Muscle of leg (tissue), 11 donors: ENCODE data around the gene DICER1. TPM values are rescaled to one million over a fixed set of nuclear protein-coding genes. Genes with fewer than 3 reads are reported as not detected.

Source experiments
- DNase-seq: peaks from one replicate; pipeline ENCODE4 v3.0.0; 2013
- H3K27ac ChIP-seq: one replicate; pipeline ENCODE4 v1.5.1; 2013; ENCODE audit warnings: mild to moderate bottlenecking, low read length, control low read depth
- H3K27me3 ChIP-seq: one replicate; pipeline ENCODE4 v1.6.1; 2013; ENCODE audit warnings: low read length; ENCODE audit not compliant: control insufficient read depth, insufficient read depth
- H3K36me3 ChIP-seq: one replicate; pipeline ENCODE4 v1.6.1; 2013; ENCODE audit warnings: low read length; ENCODE audit not compliant: control insufficient read depth, insufficient read depth
- H3K4me1 ChIP-seq: one replicate; pipeline ENCODE4 v1.6.1; 2013; ENCODE audit warnings: low read length; ENCODE audit not compliant: control insufficient read depth, insufficient read depth
- H3K4me3 ChIP-seq: one replicate; pipeline ENCODE4 v1.5.1; 2013; ENCODE audit warnings: low read length, control low read depth
- H3K9me3 ChIP-seq: replicated peaks from 2 replicates; pipeline ENCODE4 v1.6.1; 2013; ENCODE audit warnings: low read depth, low read length; ENCODE audit not compliant: control insufficient read depth
- WGBS: methylation state at CpG from one replicate; pipeline ENCODE4 v1.1.5; 2013; ENCODE audit warnings: missing lambda C conversion rate; ENCODE audit not compliant: insufficient coverage; 5-methylcytosine and 5-hydroxymethylcytosine counted together
- polyA plus RNA-seq, 8 donors: library from polyadenylated mRNA; unstranded; fragments of 120-200 nt; gene quantifications; one replicate each; pipeline versions ENCODE4 v1.2.1 to v1.2.3, GENCODE V29; 2013; ENCODE audit warnings: inconsistent platforms in 1 of 8, low replicate concordance in 1 of 8; ENCODE audit not compliant: insufficient read length in 8 of 8, insufficient read depth in 1 of 8
- total RNA-seq: library from RNA; stranded (reverse); fragments of 120-200 nt; gene quantifications from one replicate; pipeline ENCODE4 v1.2.4, GENCODE V29; 2013

DICER1 gene
- total and polyA plus RNA-seq, 9 donors = 24.6 to 48.9 (median 40.8) TPM

- Histone ChIP-seq H3K36me3 (peaks cover 23% of the 10 kb centered on the region), H3K4me1 (peaks cover 2% of the 10 kb centered on the region), H3K27me3 (no peaks in the 10 kb centered on the region), H3K9me3 (no peaks in the 10 kb centered on the region), H3K27ac (no peak overlapping the region), H3K4me3 (no peak overlapping the region)
- no peak for DNase-seq
- WGBS = 93% methylated on average over 2 of the region's 4 CpGs
Observed at GRCh38 chr14:95128140-95128539, 29.2 kb downstream of the DICER1 start.

GRCh38 chr14:95127531-95127911 is 29.8 kb downstream of the DICER1 start:
- Histone ChIP-seq H3K36me3 (peaks cover 22% of the 10 kb centered on the region), H3K27ac (no peak overlapping the region), H3K9me3 (no peaks in the 10 kb centered on the region), H3K4me3 (no peak overlapping the region), H3K4me1 (peaks cover 2% of the 10 kb centered on the region), H3K27me3 (no peaks in the 10 kb centered on the region)
- no peak for DNase-seq
- 100% methylated on average over 1 of the region's 4 CpGs for WGBS

DNA sequence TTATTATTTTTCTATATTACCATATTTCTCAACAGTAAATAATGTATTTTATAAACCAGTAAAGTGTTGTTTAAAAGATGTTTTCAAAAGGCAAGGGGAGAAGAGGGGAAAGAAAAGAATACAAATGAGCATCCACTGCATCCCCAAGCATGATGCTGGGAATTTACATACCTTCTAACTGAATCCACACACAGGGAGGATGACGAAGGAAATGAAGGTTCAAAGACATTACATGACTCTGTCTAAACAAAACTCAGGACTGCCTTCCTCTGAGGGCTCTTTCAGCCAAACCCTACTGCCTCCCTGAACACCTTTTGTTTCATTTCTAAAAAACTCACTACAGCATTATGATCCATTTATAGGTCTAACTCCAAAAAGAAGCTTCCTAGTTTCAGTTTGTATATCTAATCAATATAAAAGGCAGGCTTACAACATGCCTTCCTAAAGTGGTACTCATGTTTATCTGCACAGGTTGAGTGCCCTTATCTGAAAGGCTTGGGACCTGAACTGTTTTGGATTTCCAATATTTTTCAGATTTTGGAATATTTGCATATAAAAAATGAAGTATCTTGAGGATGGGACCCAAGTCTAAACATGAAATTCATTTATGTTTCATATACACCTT is 30.3 kb downstream of the DICER1 start:
- no peaks in the 10 kb centered on the region for H3K27me3 ChIP-seq
- no peaks in the 10 kb centered on the region for H3K9me3 ChIP-seq
- 86% methylated on average over 1 of the region's 1 CpG for WGBS
- H3K4me1 ChIP-seq = peaks cover 2% of the 10 kb centered on the region
- H3K36me3 ChIP-seq = peaks cover 25% of the 10 kb centered on the region
- DNase-seq = no peak
- H3K27ac ChIP-seq = no peak overlapping the region
- no peak overlapping the region for H3K4me3 ChIP-seq

DNA sequence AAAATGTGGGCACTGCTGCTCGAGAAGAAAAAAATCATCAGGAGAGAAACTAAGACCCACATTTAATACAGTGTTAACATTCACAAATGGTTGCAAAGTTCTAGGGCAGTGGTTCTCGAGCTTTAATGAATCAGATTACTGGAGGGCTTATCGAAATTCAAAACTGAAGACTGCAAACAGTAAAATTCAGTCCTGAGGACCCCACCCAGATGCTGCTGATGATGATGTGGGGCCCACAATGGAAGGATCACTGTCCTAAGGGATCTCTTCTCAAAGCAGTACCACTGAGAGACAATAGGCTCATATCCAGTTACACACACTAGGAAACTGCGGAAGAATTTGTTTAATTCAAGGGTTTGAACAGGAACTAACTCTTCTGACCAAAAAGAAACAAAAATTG is 31.4 kb downstream of the DICER1 start:
- no peak overlapping the region for H3K27ac ChIP-seq
- peaks cover 2% of the 10 kb centered on the region for H3K4me1 ChIP-seq
- WGBS = 100% methylated on average over 1 of the region's 4 CpGs

DNA sequence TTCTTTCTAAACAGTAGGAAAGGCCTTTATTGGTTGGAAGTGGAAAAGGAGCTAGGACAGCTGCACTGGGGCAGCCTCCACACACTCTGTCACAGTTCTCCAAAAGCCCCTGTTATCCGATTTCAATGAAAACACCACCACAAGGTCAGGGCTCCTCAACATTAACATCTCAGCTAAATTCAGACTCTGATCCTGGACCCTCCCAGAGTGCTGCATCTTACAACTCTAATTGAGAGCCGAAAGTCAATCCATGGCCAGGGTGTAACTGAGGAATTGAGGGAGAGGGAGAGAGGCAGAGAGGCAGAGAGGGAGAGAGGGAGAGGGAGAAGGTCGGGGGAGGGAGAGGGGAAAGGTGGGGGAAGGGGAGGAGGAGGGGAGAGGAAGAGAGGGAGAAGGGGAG is 32.1 kb downstream of the DICER1 start:
- H3K36me3 ChIP-seq = peaks cover 22% of the 10 kb centered on the region
- no peak overlapping the region for H3K4me3 ChIP-seq
- H3K4me1 ChIP-seq = peaks cover 2% of the 10 kb centered on the region
- 17% methylated on average over 1 of the region's 3 CpGs for WGBS
- no peaks in the 10 kb centered on the region for H3K27me3 ChIP-seq
- no peaks in the 10 kb centered on the region for H3K9me3 ChIP-seq
- no peak for DNase-seq
- no peak overlapping the region for H3K27ac ChIP-seq

More for the DNA sequence above, 31.4 kb downstream of the DICER1 start:
- Histone ChIP-seq H3K9me3 (no peaks in the 10 kb centered on the region), H3K27me3 (no peaks in the 10 kb centered on the region), H3K36me3 (peaks cover 22% of the 10 kb centered on the region), H3K4me3 (no peak overlapping the region)
- DNase-seq = no peak

GRCh38 chr14:95123891-95124579 is 33.3 kb downstream of the DICER1 start:
- peaks cover 2% of the 10 kb centered on the region for H3K4me1 ChIP-seq
- no peak overlapping the region for H3K4me3 ChIP-seq
- H3K36me3 ChIP-seq = peaks cover 22% of the 10 kb centered on the region
- H3K9me3 ChIP-seq = no peaks in the 10 kb centered on the region
- no peaks in the 10 kb centered on the region for H3K27me3 ChIP-seq
- peak; percentile 63 for DNase-seq
- no peak overlapping the region for H3K27ac ChIP-seq
- 72% methylated on average over 4 of the region's 9 CpGs for whole genome bisulfite sequencing

DNA sequence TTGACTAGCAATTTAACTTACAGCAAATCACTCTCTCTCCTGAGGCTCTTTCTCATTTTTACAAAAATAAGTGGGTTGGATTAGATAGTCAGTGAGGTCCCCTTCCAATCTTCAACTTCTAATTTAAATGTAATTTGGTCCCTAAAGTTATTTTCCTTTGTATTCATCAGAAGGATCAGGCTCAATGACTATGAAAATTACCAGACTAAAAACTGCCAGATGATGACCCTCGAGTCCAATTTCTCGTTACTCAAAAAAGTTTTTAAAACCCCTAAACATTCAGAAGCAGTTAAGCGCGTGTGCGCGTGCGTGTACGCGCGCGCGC is 34.7 kb downstream of the DICER1 start:
- peaks cover 4% of the 10 kb centered on the region for H3K4me1 ChIP-seq
- H3K36me3 ChIP-seq = peaks cover 28% of the 10 kb centered on the region
- H3K27ac ChIP-seq = no peak overlapping the region
- no peak overlapping the region for H3K4me3 ChIP-seq
- H3K27me3 ChIP-seq = no peaks in the 10 kb centered on the region
- no peak for DNase-seq
- no peaks in the 10 kb centered on the region for H3K9me3 ChIP-seq
- no CpG with 5 or more reads among the region's 12 CpGs for WGBS

GRCh38 chr14:95121911-95122620 is 35.3 kb downstream of the DICER1 start:
- H3K4me3 ChIP-seq = no peak overlapping the region
- DNase-seq = no peak
- 67% methylated on average over 1 of the region's 6 CpGs for WGBS
- no peaks in the 10 kb centered on the region for H3K27me3 ChIP-seq
- no peak overlapping the region for H3K27ac ChIP-seq
- peaks cover 4% of the 10 kb centered on the region for H3K4me1 ChIP-seq
- no peaks in the 10 kb centered on the region for H3K9me3 ChIP-seq
- H3K36me3 ChIP-seq = peaks cover 28% of the 10 kb centered on the region

DNA sequence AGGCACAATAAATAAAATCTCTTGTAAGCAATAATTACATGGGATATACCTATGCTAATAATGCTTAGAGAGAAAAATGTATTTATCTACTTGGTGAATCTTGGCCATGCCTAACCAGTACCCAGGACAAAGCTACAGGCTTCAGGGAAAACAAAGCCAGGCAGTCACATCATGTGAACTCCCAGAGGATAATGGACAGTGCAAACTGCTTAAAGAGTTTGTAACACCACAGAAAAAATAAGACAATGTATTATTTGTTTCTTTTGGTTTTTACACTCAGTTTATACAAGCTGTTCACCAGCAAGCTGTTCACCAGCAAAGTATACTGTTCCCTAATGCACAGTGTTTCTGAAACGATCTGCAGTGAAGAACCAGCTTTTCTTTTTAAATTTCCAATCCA is 38.0 kb downstream of the DICER1 start:
- H3K27me3 ChIP-seq = no peaks in the 10 kb centered on the region
- no peaks in the 10 kb centered on the region for H3K9me3 ChIP-seq
- no peak overlapping the region for H3K4me3 ChIP-seq
- WGBS = no CpG with 5 or more reads among the region's 1 CpG
- no peak overlapping the region for H3K27ac ChIP-seq
- H3K36me3 ChIP-seq = peaks cover 36% of the 10 kb centered on the region
- no peak for DNase-seq
- H3K4me1 ChIP-seq = peaks cover 2% of the 10 kb centered on the region

DNA sequence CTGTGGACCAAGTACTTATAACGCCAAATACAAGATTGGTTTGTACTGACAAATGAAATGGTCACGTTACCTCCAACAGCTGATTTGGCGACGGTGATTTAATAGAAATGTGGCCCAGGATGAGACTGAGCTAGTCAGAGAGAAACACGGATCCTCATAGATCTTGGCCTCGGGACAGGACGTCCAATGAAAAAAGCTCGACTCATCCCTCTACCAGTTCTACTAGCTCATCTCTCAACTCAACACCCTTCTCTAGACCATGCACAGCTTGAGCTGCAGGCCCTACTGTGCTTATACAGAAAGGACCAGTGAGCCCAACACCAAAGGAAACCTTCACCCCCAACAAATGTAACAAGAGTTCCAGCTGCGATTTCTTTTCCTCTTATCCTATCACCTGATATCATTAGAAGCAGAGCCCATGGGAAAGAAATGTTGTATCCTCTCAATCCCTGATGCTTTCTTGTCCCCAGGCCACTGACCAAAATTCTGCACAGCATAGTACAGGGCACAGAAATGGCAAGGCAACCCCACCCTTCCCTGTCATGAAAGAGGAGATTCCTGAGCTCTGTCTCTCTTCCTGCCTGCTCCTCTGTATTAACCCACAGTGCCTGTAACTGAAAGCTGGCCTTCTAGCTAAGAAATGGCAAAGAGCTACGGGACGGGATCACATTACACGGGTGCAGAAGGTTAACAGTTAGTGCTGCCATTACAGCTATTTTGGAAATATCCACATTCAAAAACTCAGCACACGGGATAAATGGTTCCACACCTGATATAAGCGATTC is 39.2 kb downstream of the DICER1 start:
- H3K4me1 ChIP-seq = peaks cover 2% of the 10 kb centered on the region
- H3K36me3 ChIP-seq = peaks cover 32% of the 10 kb centered on the region
- no peak overlapping the region for H3K4me3 ChIP-seq
- no peaks in the 10 kb centered on the region for H3K27me3 ChIP-seq
- no peak overlapping the region for H3K27ac ChIP-seq
- DNase-seq = peak; percentile 26
- no peaks in the 10 kb centered on the region for H3K9me3 ChIP-seq
- 84% methylated on average over 5 of the region's 14 CpGs for WGBS
